NCI-H69 (cell line): ENCODE data around the gene SDK2.

ENCODE experiments used
- DNase-seq: peaks from one replicate; lab custom pipeline; 2025; lab: John Stamatoyannopoulos, UW

The SDK2 gene

DNA sequence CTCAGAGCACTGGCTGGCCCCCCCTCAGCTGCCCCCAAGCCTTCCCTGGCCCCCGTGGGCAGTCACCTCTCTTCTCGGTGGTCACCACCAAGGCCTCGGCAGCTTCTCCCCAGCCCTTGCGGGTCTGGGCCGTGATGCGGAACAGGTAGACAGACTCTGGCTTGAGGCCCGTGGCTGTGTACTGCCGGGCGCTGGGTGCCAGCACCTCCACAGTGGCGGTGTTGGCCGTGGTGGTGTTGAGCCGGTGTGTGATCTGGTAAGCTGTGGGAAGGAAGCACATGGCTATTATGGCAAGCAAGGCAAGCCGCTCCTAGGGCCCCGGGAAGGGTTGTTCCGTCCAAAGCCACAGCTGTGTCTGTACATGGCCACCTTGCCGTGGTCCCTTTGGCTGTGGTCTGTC is 254.0 kb downstream of the SDK2 start:
- DNase-seq = no peak

DNA sequence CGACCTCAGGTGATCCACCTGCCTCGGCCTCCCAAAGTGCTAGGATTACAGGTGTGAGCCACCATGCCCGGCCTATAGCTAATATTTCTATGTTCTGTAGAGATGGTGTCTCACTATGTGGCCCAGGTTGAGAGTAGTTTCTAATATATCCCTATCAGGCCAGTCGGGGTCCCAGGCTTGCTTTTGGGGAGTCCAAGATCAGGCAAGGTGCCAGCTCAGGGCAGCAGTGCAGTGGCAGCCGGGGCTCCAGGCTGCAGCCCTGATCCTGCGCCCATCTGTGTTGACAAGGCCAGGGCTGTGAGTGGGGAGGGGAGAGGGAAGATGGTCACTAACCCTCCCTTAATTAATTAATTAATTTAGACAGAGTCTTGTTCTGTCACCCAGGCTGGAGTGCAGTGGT is 254.8 kb downstream of the SDK2 start:
- no peak for DNase-seq

DNA sequence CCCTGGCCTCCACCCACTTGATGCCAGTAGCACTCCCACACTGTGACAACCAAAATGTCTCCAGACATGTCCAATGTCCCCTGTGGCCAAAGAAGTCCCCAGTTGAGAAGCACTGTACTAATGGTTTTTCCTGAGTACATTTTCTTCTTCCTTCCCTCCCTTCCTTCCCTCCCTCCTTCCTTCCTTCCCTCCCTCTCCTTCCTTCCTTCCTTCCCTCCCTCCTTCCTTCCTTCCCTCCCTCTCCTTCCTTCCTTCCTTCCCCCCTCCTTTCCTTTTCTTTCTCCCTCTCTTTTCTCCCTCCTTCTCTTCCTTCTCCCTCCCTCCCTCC is 255.7 kb downstream of the SDK2 start:
- no peak for DNase-seq

DNA sequence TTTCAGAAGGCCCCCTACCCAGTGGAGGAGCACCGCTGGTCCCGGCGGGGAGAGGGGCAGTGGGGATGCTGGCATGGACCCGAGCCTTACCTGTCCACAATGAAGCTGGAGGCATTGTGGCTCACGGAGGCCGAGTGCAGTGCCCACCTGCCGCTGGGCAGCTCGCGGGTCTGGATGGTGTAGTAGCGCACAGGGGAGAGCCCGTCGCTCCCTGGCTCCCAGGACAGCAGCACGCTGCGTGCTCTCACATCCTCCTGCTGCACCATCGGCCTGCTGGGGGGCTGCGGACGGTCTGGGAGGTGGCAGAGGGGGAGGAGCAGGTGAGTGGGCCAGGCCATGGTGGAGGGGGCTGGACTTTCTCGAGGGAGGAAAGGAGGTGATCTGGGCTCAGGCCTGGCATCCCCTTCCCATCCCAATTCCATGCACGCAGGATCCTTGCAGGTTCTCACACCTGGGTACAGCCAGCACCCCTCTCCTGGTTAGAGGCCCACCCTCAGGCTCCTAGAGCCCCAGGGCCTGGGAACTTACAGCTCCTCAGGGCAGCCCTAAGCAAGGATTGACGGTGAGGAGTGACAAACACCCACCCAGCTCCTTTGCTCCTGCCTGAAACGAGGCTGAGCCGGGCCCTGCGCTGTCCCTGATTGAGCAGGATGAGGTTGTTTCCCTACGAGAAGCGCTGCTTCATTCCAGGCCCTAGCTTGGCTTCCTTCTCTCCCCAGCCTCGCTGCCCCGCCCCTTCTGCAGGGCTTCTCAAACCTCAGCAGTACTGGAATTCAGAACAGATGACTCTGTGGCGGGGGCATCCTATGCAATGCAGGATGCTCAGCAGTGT is 256.3 kb downstream of the SDK2 start:
- no peak for DNase-seq

DNA sequence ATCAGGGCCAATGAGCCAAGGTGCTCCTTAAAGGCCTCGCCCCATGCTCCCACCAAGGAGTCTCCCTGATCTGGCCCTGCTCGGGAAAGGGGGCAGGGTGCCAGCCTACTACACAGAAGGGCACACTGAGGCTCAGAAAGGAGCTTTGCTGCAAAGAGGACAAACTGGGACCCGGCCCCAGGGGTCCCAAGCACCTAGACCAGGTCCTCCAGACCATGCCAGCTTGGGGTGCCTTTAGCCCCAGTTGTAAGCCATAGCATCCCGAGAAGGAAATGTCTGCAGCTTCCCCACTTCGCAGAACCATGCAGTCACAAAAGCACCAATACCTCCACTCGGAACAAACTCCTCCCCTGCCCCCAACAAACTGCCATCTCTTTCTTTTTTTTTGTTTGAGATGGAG is 257.7 kb downstream of the SDK2 start:
- DNase-seq = no peak

DNA sequence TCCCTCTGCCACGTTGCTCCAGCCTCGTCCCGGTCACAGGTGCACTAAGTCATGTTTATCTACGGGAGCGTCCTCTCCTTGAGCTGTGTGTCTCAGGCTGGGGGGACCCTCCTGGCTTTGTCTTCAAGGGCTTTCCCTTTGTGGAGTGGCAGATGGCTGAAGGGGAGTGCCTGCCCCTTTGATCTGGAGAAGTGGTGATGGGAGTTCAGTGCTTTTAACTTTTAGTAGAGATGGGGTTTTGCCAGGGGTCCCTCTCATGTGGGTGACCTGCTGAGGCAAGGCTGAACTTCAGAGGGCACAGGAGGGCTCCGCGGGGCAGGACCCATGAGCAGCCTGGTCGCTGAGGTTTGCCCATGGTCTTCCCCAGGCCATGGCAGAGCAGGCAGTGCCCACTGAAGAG is 259.3 kb downstream of the SDK2 start:
- no peak for DNase-seq

DNA sequence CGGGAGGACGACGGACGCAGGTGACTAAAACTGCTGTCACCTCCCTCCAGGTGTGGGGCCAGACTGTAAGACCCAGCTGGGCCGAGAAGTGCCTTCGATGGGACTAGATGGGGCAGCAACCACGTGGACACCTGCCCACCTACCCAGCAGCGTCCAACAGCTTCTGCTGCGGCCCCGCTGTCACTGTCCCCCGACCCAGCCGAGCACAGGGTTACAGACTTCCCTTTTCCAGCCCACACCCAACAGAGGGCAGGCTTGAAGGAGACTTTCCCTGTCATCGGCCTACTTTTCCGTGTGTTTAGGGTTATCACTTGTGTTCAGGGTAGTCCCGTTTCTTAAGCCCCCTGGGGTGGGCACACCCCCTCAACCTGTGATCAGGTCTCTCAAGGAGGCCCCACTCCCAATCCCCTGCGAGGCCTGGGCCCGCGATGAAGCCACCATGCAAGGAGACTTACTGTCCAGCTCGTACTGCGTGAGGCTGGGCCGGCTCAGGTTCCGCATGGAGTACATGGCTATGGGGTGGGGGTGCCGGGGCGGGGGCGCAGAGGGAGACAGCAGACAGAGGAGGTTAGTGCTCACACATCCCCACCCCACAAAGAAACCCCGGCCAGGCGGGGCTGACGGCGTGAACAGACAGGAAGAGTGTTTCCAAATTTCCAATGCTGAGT is 263.7 kb downstream of the SDK2 start:
- no peak for DNase-seq

DNA sequence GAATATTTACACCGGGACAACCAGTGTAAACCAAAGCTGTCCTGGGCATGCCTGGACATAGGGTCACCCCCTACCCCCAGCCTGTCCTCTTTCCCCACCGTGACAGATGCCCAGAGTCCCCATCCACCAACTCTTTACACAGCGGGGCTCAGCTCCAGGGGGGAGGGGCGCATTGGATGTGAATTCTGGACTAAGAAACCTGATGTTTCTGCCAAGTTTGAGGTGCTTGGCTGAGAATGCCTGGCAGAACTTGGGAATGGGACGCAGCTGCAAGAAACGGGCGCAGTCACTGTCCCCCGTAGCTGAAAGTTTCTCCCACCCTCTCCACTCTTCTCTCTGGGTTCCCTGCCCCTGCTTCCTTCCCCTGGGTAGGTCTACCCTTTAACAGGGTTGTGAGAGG is 264.4 kb downstream of the SDK2 start:
- no peak for DNase-seq

DNA sequence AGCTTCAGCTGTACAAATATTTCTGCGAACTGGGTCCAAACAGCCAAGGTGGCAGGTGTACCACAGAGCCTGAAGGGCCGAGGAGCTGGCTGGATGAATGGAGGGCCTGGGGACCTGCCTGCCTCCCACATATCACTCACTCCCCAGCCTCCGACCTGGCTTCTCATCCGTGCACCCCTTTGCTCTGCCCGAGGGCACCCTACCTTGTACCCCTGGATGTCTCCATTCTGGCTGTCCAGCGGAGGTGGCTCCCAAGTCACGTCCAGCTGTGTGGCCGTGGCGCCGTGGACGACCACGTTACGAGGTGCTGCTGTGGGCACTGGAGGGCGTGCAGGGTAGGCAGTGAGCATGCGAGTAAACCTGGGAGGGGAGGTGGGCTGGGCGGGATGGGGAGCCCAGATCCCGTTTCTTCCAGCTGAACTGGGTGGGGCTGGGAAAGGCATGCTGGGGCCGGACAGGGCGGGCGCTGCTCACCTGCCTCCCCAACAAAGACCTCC is 265.2 kb downstream of the SDK2 start:
- DNase-seq = no peak

DNA sequence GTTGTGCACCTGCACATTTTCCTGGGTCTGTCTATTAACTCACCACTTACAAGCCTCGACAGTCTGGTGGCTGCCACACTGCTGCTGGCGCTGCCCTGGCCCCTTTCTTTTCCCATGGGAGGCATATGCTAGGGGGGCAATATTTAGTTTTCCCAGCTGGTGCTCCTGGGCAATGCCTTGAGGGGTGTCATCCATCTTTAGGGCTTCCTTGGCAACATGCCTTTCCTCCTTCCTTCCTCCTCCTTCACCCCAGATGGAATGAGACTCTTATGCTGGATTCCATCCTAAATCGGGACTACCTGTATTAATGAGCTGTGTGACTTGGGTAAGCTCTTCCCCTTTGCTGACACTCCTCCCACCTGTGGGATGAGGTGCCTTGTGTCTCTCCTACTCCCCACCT is 267.6 kb downstream of the SDK2 start:
- no peak for DNase-seq

DNA sequence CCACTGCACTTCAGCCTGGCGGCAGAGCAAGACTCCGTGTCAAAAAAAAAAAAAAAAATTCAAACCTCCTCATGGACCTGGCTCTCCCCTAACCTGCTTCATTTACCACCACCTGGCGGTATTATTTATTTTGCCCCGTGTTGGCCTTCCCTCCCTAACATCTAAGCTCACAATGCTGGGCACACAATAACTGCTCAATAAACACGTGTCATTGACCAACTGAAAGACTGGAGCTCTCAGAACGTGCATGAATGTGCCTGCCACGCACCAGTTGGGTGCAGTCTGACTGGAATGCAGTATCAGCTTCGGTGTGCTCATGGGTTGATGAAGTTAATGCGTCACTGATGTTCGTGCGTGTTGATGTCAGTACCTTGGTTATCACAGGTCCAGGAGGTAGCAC is 268.1 kb downstream of the SDK2 start:
- DNase-seq = no peak

DNA sequence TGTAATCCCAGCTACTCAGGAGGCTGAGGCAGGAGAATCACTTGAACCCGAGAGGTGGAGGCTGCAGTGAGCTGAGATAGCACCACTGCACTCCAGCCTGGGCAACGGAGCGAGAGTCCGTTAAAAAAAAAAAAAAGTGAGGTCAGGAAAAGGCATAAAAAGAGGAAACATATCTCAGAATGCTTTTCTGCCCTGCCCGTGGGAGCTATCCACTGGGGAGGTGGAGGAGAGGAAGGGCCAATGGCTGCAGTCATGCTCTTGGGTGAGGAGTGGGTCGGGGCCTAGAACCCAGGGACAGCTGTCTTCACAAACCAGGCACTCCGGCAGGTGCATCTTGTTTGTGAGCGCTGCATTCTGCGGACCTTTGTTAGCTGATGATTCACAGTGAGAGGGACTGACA is 272.4 kb downstream of the SDK2 start:
- no peak for DNase-seq

DNA sequence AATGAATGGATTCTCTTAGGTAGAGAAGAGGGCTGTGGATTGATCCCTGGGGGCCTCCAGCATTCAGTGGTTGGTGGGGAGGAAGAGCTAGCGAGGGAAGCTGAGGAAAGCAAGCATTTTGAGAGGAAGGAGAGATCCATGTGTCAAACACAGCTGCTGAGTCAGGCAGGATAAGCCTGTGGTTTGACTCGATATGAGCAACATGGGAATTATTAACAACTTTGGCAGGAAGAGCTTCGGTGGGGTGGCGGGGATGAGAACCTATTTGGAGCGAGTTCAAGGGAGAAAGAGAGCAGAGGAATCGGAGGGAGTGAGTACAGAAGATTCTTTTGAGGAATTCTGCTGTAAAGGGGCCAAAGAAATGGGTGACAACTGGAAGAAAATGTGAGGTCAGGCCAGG is 273.0 kb downstream of the SDK2 start:
- DNase-seq = no peak

DNA sequence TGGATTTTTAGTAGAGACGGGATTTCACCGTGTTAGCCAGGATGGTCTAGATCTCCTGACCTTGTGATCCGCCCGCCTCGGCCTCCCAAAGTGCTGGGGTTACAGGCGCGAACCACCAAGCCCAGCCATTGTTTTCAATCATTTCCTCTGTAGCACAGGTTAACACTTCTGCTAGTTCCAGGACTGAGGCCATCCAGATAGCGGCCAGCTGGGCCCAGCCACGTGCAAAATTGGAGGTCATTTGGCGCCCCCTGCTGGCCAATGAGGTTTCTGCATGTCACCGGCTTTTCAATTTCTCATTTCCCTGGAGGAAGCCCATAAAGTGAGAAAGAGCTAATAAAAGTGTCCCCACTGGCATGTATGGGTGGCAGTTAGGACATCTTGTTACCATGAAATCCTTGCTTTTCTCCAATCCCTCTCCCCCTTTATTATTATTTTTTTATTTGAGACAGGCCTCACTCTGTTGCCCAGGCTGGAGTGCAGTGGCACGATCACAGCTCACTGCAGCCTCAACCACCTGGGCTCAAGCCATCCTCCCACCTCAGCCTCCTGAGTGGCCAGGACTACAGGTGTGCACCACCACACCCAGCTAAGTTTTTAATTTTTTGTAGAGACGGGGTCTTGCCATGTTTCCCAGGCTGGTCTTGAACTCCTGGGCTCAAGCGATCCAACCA is 274.3 kb downstream of the SDK2 start:
- DNase-seq = peak; percentile 84

DNA sequence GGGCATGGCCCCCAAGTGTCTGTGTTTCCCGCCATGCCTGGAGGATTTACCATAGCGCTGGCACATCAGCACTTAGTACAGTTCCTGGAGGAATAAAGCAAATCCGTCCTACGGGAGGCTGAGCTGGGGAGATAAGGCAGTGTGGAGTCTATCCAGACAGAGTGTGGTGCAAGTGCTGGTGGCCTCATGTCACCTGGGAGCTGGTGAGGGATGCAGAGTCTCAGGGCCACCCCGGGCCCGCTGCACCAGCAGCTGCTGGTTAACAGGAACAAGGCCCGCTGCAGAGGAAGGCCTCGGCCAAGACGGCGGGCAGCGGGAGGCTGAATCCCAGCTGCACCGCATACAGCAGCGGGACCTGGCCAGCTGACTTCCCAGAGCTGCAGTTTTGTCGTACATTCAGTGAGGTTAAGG is 275.1 kb downstream of the SDK2 start:
- DNase-seq = no peak

DNA sequence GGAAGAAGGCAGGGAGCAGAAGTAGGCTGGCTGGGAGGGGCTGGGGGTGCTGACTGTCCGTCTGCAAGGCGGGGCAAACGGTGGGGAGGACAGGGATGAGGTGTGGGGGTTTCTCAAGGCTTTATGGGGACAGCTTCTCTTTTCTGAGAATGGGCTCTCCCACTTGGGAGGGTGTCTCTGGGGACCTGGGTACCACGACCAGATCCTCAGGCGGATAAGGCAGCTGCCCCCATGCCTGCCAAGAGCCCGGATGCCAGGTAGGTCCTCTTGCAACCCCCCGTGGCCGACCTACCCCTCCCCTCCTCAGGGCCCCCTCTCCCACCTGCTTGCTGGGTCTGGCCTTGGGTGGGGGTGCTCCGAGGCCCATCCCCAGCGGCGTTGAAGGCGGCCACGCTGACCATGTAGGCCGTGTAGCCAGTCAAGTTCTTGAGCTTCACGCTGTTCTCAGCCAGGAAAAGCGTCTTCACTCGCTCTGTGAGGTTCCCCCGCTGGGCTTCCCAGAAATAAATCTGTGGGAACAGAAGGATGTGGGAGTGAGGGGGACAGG is 276.1 kb downstream of the SDK2 start:
- no peak for DNase-seq

DNA sequence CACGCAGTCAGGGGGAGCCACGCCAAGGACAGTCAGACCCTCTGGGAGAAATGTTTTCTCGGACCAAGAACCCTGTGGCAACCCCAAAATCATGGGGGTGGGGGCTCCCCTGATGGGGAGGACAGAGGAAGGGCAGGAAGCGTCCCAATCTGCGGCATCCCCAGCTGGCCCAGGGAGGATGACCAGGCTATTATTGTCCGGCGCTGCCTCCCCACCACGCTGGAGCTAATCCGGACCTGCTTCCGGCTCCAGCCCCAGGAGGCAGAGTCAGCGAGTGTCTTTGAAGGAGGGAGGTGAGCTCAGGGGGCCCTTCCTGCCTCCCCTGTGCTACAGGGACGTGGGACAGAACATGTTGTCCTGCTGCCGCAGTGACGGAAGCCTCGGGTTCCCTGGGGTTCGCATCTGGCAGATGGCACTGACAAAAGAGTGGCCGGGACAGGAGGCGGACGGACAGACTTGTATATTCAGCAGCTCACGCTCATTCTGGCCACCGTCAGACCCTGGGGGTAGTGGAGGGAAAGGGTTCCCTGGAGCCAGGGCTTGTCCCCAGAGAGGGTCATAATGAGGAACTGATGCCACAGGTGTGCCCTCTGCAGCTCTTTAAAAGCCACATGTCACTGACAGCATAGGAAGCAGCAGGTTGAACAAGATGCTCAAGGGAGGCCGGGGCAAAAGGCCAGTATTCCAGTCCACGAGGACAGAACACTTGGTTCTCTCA is 278.2 kb downstream of the SDK2 start:
- peak; percentile 43 for DNase-seq

DNA sequence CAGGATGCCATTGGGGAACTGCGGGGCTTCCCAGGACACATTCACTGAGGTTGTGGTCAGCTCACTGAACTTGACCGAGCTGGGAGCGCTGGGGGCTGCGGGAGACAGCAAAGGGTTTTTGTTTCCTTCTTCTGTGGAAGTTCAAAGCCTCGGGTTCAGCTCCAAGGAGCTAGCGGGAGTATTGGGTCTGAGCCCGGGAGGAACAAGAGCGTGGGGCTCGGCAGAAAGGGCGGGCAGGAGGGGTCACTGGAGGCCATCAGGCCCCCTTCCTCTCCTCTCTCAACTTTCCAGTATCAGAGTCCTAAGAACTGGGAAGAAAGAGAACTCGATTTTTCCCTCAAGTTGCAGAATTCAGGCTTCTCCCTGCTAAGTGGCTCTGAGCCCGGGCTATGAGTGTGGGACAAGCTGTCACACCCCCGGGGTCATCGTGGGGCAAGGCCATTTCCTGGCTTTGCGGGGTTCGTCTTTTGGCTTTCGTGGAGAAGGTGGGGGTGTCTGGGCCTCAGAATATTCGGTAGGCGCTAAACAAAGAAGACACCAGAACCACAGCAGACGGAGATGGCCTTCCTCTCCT is 278.9 kb downstream of the SDK2 start:
- DNase-seq = no peak

DNA sequence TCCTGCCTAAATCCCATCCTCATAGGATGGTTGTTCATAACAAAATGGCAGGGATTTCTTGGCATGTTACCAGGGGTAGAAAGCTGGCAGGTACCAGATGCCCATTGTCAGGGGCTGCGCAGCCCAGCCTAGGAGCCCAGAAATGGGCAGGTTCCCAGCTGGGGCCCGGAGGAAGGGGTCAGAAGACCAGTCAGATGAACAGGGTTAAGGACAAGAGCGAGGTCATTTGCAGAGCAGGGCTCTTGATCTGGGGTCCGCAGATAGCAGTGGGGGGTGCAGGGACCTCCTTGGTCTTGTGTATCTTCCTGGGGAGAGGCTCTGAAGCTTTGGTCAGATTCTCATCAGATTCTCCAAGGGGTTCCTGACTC is 280.1 kb downstream of the SDK2 start:
- DNase-seq = no peak

DNA sequence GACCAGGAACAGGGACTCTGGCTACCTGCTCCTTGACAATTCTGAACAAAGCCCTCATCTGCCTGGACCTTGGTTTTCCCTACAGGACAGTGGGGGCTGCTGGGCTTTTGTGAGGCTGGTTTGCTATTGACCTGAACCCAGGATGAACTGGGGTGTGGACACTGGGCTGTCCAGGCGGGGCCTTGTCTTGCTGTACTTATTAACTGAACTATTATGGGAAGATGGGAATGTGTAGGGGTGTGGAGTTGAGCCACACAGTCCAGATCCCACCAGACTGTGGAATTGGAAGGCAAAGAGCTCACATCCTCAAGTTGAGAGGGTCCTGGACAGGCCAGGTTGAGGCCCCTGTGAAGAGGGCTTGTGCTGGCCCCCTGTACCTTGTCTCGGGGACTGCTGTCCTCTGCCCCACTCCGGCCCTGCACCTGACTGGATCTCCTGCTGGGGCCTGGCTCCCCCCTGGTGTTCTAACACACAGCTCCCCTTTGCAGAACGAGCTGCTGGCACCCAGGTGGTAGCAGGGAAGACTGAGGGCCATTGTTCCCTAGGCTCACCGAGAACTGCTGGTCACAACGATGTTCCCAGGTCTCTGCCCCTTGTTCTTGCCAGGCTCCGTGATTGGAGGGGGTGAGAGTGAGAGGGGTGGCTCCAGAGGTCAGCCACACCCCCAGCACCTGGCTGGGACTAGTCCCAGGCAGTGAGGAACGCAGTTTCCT is 280.6 kb downstream of the SDK2 start:
- DNase-seq = peak; percentile 48

DNA sequence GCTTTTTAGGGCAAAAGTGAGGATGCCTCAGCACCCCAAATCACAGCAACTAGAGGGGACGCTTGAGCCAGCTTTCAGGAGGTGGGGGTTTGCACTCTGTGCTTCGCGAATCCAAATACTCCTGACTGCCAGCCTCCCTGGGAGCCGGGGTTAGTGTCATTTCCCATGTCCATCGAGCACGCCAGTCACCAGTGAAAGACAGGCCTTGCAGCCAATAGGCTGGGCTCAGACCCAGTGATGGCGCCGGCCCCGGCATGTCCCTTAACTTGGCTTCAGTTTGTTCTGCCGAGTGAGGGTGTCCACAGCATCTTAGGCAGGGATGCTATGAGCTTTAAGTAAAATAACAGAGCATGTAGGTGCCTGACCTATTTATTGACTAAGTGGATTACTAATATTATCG is 281.5 kb downstream of the SDK2 start:
- no peak for DNase-seq
